Endothelial cell of umbilical vein (primary cell): ENCODE results near the gene RYR1. TPM values are rescaled to one million over a fixed set of nuclear protein-coding genes. Genes with fewer than 3 reads are reported as not detected.

Experiments
- BruUV-seq: library from RNA; stranded (reverse); fragments of 400-500 nt; replicated peaks from 2 replicates; lab custom pipeline; 2021; lab: Mats Ljungman, UMichigan
- CTCF ChIA-PET: fragments of 300-600, 350-600 bp; sonication (Branson Sonifier 250); formaldehyde crosslinking; loops from one replicate; lab custom pipeline; 2021; ENCODE audit warnings: antibody characterized with exemption, inconsistent platforms; lab: Charles Lee
- POLR2A ChIA-PET: fragments of 300-600, 350-600 bp; sonication (Branson Sonifier 250); formaldehyde crosslinking; loops from one replicate; lab custom pipeline; 2021; ENCODE audit warnings: antibody characterized with exemption, inconsistent platforms; lab: Charles Lee
- DNase-seq: peaks from one replicate; pipeline ENCODE4 v3.0.0-alpha.2; 2011; ENCODE audit warnings: low read depth, low spot score
- FAIRE-seq: peaks from 2 replicates; lab custom pipeline; 2011; peaks lifted over from hg19 to GRCh38; lab: Jason Lieb, UNC
- H2AFZ ChIP-seq: 2 replicates; pipeline ENCODE4 v1.6.0; 2012; ENCODE audit warnings: low read depth, low read length, control low read depth, inconsistent platforms
- H3K27ac ChIP-seq: 2 replicates; pipeline ENCODE4 v1.5.1; 2011; ENCODE audit warnings: low read depth, mild to moderate bottlenecking, control low read depth, low read length, moderate library complexity; ENCODE audit not compliant: insufficient read depth
- H3K27me3 ChIP-seq, 2 experiments: 2 replicates each; pipeline versions ENCODE4 v1.6.0 to v1.6.1; 2011; ENCODE audit warnings: low read length in 2 of 2, mixed read lengths in 1 of 2; ENCODE audit not compliant: control insufficient read depth in 2 of 2, insufficient read depth in 2 of 2
- H3K36me3 ChIP-seq, 2 experiments: 2 replicates in 1 of 2; 3 replicates in 1 of 2; pipeline ENCODE4 v1.5.1; 2011; ENCODE audit warnings: low read length in 2 of 2, mild to moderate bottlenecking in 1 of 2, moderate library complexity in 1 of 2; ENCODE audit not compliant: control insufficient read depth in 2 of 2, insufficient read depth in 2 of 2; ENCODE audit errors: extremely low read depth in 1 of 2
- H3K4me1 ChIP-seq: 3 replicates; pipeline ENCODE4 v1.5.1; 2011; ENCODE audit warnings: mild to moderate bottlenecking, low read length; ENCODE audit not compliant: control insufficient read depth, insufficient read depth; ENCODE audit errors: extremely low read depth
- H3K4me2 ChIP-seq: 2 replicates; pipeline ENCODE4 v1.6.1; 2011; ENCODE audit warnings: low read length, control low read depth, mixed read lengths; ENCODE audit not compliant: insufficient read depth
- H3K4me3 ChIP-seq, 3 experiments: fragments of 200-600 bp in 1 of 3; sonication (generic), shearing (Covaris generic) in 1 of 3; replicated peaks in 1 of 3; 2 replicates each; pipeline ENCODE4 v1.5.1; 2011 to 2016; ENCODE audit warnings: control low read depth in 3 of 3, low read length in 3 of 3, mild to moderate bottlenecking in 2 of 3, inconsistent platforms in 1 of 3, low read depth in 1 of 3, moderate library complexity in 1 of 3; ENCODE audit not compliant: insufficient read depth in 1 of 3
- H3K79me2 ChIP-seq: 2 replicates; pipeline ENCODE4 v1.6.0; 2012; ENCODE audit warnings: low read length, inconsistent platforms; ENCODE audit not compliant: control insufficient read depth, insufficient read depth
- H3K9ac ChIP-seq: replicated peaks from 2 replicates; pipeline ENCODE3; 2011; ENCODE audit warnings: low read length, control low read depth; ENCODE audit not compliant: insufficient read depth; ENCODE audit errors: extremely low read depth
- H3K9me1 ChIP-seq: replicated peaks from 3 replicates; pipeline ENCODE4 v1.6.0; 2011; ENCODE audit warnings: mild to moderate bottlenecking, low read length; ENCODE audit not compliant: control insufficient read depth, insufficient read depth; ENCODE audit errors: extremely low read depth
- H3K9me3 ChIP-seq: replicated peaks from 2 replicates; pipeline ENCODE4 v1.5.1; 2012; ENCODE audit warnings: low read length, inconsistent platforms; ENCODE audit not compliant: control insufficient read depth, insufficient read depth
- H4K20me1 ChIP-seq: replicated peaks from 2 replicates; pipeline ENCODE3; 2011; ENCODE audit warnings: mild to moderate bottlenecking, low read length; ENCODE audit not compliant: control insufficient read depth, insufficient read depth; ENCODE audit errors: extremely low read depth
- CTCF ChIP-seq, 2 donors: IDR thresholded peaks; 1 replicate in 1 of 2; 2 replicates in 1 of 2; pipeline ENCODE4 v1.5.1; 2011; ENCODE audit warnings: low read length in 2 of 2, mild to moderate bottlenecking in 2 of 2, moderate library complexity in 2 of 2, control low read depth in 1 of 2, inconsistent platforms in 1 of 2, low read depth in 1 of 2; ENCODE audit not compliant: insufficient read depth in 1 of 2; ENCODE audit errors: extremely low read depth in 1 of 2
- EZH2 ChIP-seq: IDR thresholded peaks from 2 replicates; pipeline ENCODE4 v1.6.1; 2012; ENCODE audit warnings: borderline replicate concordance, low read depth, mild to moderate bottlenecking, moderate library complexity, low read length, inconsistent platforms; ENCODE audit not compliant: severe bottlenecking
- FOS ChIP-seq: IDR thresholded peaks from 2 replicates; pipeline ENCODE4 v1.6.1; 2011; ENCODE audit warnings: mild to moderate bottlenecking, low read length, moderate library complexity, borderline replicate concordance; ENCODE audit not compliant: insufficient read depth
- GATA2 ChIP-seq: IDR thresholded peaks from 2 replicates; pipeline ENCODE4 v1.7.0; 2011; ENCODE audit warnings: low read depth, mild to moderate bottlenecking, moderate library complexity, mixed read lengths, low read length; ENCODE audit not compliant: insufficient read length, insufficient read depth
- JUN ChIP-seq: IDR thresholded peaks from 2 replicates; pipeline ENCODE4 v1.6.1; 2011; ENCODE audit warnings: borderline replicate concordance, low read depth; ENCODE audit not compliant: insufficient read length, insufficient read depth
- MAX ChIP-seq: IDR thresholded peaks from 2 replicates; pipeline ENCODE4 v1.6.1; 2011; ENCODE audit not compliant: insufficient read depth, insufficient read length
- MYC ChIP-seq: IDR thresholded peaks from one replicate; pipeline ENCODE4 v1.6.1; 2011; ENCODE audit warnings: mild to moderate bottlenecking, low read depth, low read length
- POLR2A ChIP-seq: IDR thresholded peaks from 2 replicates; pipeline ENCODE4 v1.6.1; 2012; ENCODE audit warnings: low read depth, mild to moderate bottlenecking, control low read depth, low read length
- POLR2AphosphoS5 ChIP-seq: IDR thresholded peaks from 2 replicates; pipeline ENCODE4 v1.6.1; 2012; ENCODE audit warnings: low read depth, mild to moderate bottlenecking, control low read depth, low read length, moderate library complexity; ENCODE audit not compliant: insufficient read depth
- dilution Hi-C: fragments of 300-500 bp; cut with MboI; formaldehyde crosslinking; loops from one replicate; pipeline ENCODE4 v1.15.0; 2019; ENCODE audit warnings: low sequenced_read_pairs; ENCODE audit not compliant: extremely low pct_ligation_motif_present
- intact Hi-C: fragments of 100-400 bp; cut with micrococcal nuclease; formaldehyde crosslinking; loops from one replicate; pipeline ENCODE4 v1.10.0; 2022
- polyA plus RNA-seq, 4 experiments: library from polyadenylated mRNA; depleted of rRNA in 3 of 4; stranded (reverse) in 3 of 4; unstranded in 1 of 4; fragments of >200 nt; gene quantifications; 2 replicates each; pipeline versions ENCODE4 v1.2.1 to v1.2.3, GENCODE V29; 2011 to 2012; ENCODE audit warnings: missing spikeins in 1 of 4
- total RNA-seq: library from RNA; stranded (reverse); gene quantifications from 2 replicates; pipeline ENCODE4 v1.2.3, GENCODE V29; 2021

The RYR1 gene
- total and polyA plus RNA-seq, 2 donors (not counting 3 experiments of a cell fraction or from before 2014, with no cell fraction given): under 0.01 to 0.02 TPM

GRCh38 chr19:38385804-38386257, 47.7 kb upstream of the RYR1 start:
- Histone ChIP-seq H3K9me3 (no peaks in the 10 kb centered on the region), H3K4me3 (no peak overlapping the region), H3K36me3 (peaks cover 10 to 20% of the 10 kb centered on the region in 2 experiments), H3K9me1 (no peaks in the 10 kb centered on the region), H3K27me3 (no peaks in the 10 kb centered on the region), H2AFZ (no peak overlapping the region), H3K4me2 (no peak overlapping the region), H3K27ac (no peak overlapping the region), H3K79me2 (peaks cover 16% of the 10 kb centered on the region), H3K4me1 (peaks cover 10% of the 10 kb centered on the region), H3K9ac (no peak overlapping the region), H4K20me1 (no peaks in the 10 kb centered on the region)
- BruUV-seq: no TSS peak
- ChIA-PET POLR2A (no interaction called here), CTCF (interaction anchor here (1.4 to 2.5 kb wide), 2 partner anchors 17 to 142 kb away, joined by 4 to 10 read pairs; partner anchors contain the start of gene FAM98C)
- intact Hi-C loops: loop anchor here (5.0 kb wide), 1 partner anchor 154 kb away; no protein-coding TSS in a partner anchor
- TF ChIP-seq EZH2: no peak
- no peak for DNase-seq
- FAIRE-seq: no peak
- dilution Hi-C loops: no loop called here

GRCh38 chr19:38386300-38386970, 47.1 kb upstream of the RYR1 start:
- no peak for FAIRE-seq
- Histone ChIP-seq H3K4me1 (peaks cover 13% of the 10 kb centered on the region), H3K9me1 (no peaks in the 10 kb centered on the region), H3K9me3 (no peaks in the 10 kb centered on the region), H3K27me3 (no peaks in the 10 kb centered on the region), H3K79me2 (peaks cover 18% of the 10 kb centered on the region), H3K36me3 (peaks cover 4 to 14% of the 10 kb centered on the region in 2 experiments), H3K4me2 (no peak overlapping the region), H4K20me1 (no peaks in the 10 kb centered on the region), H3K9ac (no peak overlapping the region), H3K4me3 (no peak overlapping the region), H3K27ac (no peak overlapping the region), H2AFZ (no peak overlapping the region)
- dilution Hi-C loops: no loop called here
- ChIA-PET POLR2A (interaction anchor here (3.6 kb wide), 1 partner anchor 12 kb away, joined by 39 read pairs; the partner anchor contains the start of gene PSMD8), CTCF (no interaction called here)
- no peak for TF ChIP-seq MYC
- no peak for TF ChIP-seq MAX
- TF ChIP-seq POLR2A: no peak
- no peak for TF ChIP-seq JUN
- TF ChIP-seq EZH2: no peak
- TF ChIP-seq CTCF (IDR thresholded peaks at IDR 0.05; ENCODE audit: extremely low read depth in 1 of 2, insufficient read depth in 1 of 2, low read depth in 1 of 2, low read length in 2 of 2): no peak
- TF ChIP-seq GATA2: no peak
- no peak for TF ChIP-seq FOS
- no peak for TF ChIP-seq POLR2AphosphoS5
- no TSS peak for BruUV-seq
- DNase-seq: no peak
- intact Hi-C loops: loop anchor here (5.0 kb wide), 1 partner anchor 154 kb away; no protein-coding TSS in a partner anchor
